ENCODE measurements around the gene CELF2. TPM values are rescaled to one million over a fixed set of nuclear protein-coding genes. Genes with fewer than 3 reads are reported as not detected.

CELF2 gene
- polyA plus RNA-seq, 1 donor from 2014 or later, result 55.5 TPM

DNA sequence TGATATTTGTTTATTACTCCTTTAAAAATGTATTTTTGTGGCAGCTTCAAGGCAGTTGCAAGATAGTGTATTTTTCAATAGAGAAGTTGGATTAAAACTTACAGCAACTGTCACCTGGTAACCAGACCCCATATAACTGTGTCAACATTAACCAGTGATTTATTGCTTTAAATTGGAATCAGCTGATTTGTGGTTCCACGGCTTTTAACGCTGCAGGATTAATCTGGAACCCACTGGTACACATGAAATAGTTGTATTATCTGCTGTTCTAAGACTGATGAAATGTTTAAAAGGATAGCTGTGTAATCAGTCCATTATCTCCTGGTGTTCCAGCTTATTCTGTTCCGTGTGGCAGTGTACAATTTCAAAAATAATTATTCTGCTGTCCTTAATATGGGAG, 180.2 kb downstream of the CELF2 start:
- no peak overlapping the region for H3K4me3 ChIP-seq (ENCODE audit: low read length)
- no peak overlapping the region for H3K27ac ChIP-seq (ENCODE audit: low read length)

DNA sequence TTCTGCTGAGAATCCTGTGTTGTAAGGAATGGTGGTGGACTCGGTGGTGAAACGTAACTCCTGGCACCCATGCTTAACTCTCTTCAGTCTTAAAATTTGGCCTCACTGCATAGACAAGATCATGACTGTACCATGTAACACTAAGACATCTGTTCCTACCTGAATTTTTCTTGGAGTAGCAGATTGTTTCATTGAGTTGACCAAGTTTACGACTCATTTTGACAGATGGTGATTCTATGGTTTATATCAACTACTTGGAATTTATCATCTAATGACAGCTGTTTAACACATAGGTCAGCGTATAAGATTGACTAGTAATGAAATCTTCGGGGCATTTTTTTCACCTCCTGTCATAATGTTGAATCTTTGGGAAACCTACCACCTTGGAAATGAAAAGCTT, 184.2 kb downstream of the CELF2 start:
- Histone ChIP-seq H3K27ac (ENCODE audit: low read length) (no peak overlapping the region), H3K79me2 (replicated peaks; ENCODE audit: insufficient read depth, low read length) (peaks cover 35% of the 10 kb centered on the region), H3K9me2 (ENCODE audit: insufficient read depth, low read length) (no peaks in the 10 kb centered on the region), H3K4me2 (ENCODE audit: low read length) (no peak overlapping the region), H3K9me3 (ENCODE audit: low read length) (no peaks in the 10 kb centered on the region), H3K4me3 (ENCODE audit: low read length) (no peak overlapping the region), H3K36me3 (ENCODE audit: insufficient read depth, low read length) (peaks cover 10% of the 10 kb centered on the region), H2AFZ (ENCODE audit: low read depth, low read length) (no peak overlapping the region), H3K9ac (ENCODE audit: low read length) (no peak overlapping the region), H3K27me3 (ENCODE audit: insufficient read depth, low read depth, low read length) (no peaks in the 10 kb centered on the region), H3F3A (ENCODE audit: insufficient read depth, low read length, poor library complexity, severe bottlenecking) (peaks cover 5% of the 10 kb centered on the region), H4K20me1 (ENCODE audit: insufficient read depth) (no peaks in the 10 kb centered on the region)
- TF ChIP-seq EP300 (conservative IDR thresholded peaks at IDR 0.05; ENCODE audit: poor library complexity, severe bottlenecking) (no peak), RAD21 (conservative IDR thresholded peaks at IDR 0.05) (no peak), MXI1 (conservative IDR thresholded peaks at IDR 0.05; ENCODE audit: poor library complexity, severe bottlenecking) (no peak), SMC3 (conservative IDR thresholded peaks at IDR 0.05; ENCODE audit: poor library complexity) (no peak), EZH2 (IDR thresholded peaks at IDR 0.05; ENCODE audit: borderline replicate concordance, insufficient read depth, low read length, poor library complexity, severe bottlenecking) (no peak), TAF1 (IDR thresholded peaks at IDR 0.05; ENCODE audit: low read depth) (no peak), POLR2AphosphoS5 (IDR thresholded peaks at IDR 0.05) (no peak), REST (IDR thresholded peaks at IDR 0.05; ENCODE audit: borderline replicate concordance) (no peak)
- TF ChIP-seq, protein P1, sequence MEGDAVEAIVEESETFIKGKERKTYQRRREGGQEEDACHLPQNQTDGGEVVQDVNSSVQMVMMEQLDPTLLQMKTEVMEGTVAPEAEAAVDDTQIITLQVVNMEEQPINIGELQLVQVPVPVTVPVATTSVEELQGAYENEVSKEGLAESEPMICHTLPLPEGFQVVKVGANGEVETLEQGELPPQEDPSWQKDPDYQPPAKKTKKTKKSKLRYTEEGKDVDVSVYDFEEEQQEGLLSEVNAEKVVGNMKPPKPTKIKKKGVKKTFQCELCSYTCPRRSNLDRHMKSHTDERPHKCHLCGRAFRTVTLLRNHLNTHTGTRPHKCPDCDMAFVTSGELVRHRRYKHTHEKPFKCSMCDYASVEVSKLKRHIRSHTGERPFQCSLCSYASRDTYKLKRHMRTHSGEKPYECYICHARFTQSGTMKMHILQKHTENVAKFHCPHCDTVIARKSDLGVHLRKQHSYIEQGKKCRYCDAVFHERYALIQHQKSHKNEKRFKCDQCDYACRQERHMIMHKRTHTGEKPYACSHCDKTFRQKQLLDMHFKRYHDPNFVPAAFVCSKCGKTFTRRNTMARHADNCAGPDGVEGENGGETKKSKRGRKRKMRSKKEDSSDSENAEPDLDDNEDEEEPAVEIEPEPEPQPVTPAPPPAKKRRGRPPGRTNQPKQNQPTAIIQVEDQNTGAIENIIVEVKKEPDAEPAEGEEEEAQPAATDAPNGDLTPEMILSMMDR (IDR thresholded peaks at IDR 0.05; ENCODE audit: poor library complexity, severe bottlenecking), result no peak

More for the DNA sequence above, 180.2 kb downstream of the CELF2 start:
- TF ChIP-seq POLR2AphosphoS5 (IDR thresholded peaks at IDR 0.05), result no peak
- TF ChIP-seq SMC3 (conservative IDR thresholded peaks at IDR 0.05; ENCODE audit: poor library complexity), result no peak
- no peak for TF ChIP-seq REST (IDR thresholded peaks at IDR 0.05; ENCODE audit: borderline replicate concordance)
- TF ChIP-seq RAD21 (conservative IDR thresholded peaks at IDR 0.05), result no peak
- no peak for TF ChIP-seq EZH2 (IDR thresholded peaks at IDR 0.05; ENCODE audit: borderline replicate concordance, insufficient read depth, low read length, poor library complexity, severe bottlenecking)
- no peaks in the 10 kb centered on the region for H4K20me1 ChIP-seq (ENCODE audit: insufficient read depth)
- no peaks in the 10 kb centered on the region for H3F3A ChIP-seq (ENCODE audit: insufficient read depth, low read length, poor library complexity, severe bottlenecking)
- no peak overlapping the region for H3K4me2 ChIP-seq (ENCODE audit: low read length)
- H3K79me2 ChIP-seq (replicated peaks; ENCODE audit: insufficient read depth, low read length), result peaks cover 17% of the 10 kb centered on the region
- H3K9me3 ChIP-seq (ENCODE audit: low read length), result no peaks in the 10 kb centered on the region
- no peak overlapping the region for H2AFZ ChIP-seq (ENCODE audit: low read depth, low read length)
- no peaks in the 10 kb centered on the region for H3K9me2 ChIP-seq (ENCODE audit: insufficient read depth, low read length)
- H3K36me3 ChIP-seq (ENCODE audit: insufficient read depth, low read length), result peaks cover 10% of the 10 kb centered on the region
- H3K27me3 ChIP-seq (ENCODE audit: insufficient read depth, low read depth, low read length), result no peaks in the 10 kb centered on the region
- H3K9ac ChIP-seq (ENCODE audit: low read length), result no peak overlapping the region
